ENCODE results near the gene VWA5B2. TPM values are rescaled to one million over a fixed set of nuclear protein-coding genes. Genes with fewer than 3 reads are reported as not detected.

VWA5B2 gene
- total and polyA plus RNA-seq, 2 donors (not counting 1 experiment from before 2014, with no cell fraction given) = not detected

DNA sequence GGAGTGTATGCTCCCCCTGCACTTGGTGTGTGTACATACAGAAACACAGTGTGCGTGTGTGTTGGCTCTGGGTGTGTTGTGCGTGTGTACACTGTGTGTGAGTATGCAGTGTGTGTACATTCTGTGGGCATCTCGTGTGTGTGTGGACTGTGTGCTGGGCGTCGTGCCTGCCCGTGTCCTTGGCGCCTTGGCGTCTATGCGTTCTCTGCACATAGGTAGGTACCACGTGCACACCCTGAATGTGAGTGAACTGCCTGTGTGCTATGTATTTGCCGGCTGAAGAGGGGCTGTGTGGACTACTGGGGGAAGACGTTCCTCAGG lies 46.0 kb downstream of the VWA5B2 start:
- no peak overlapping the region for H3K9ac ChIP-seq (ENCODE audit: insufficient read depth, low read length)
- H3K36me3 ChIP-seq (ENCODE audit: control insufficient read depth, insufficient read depth, low read length) = no peaks in the 10 kb centered on the region
- no peak overlapping the region for H2AFZ ChIP-seq (ENCODE audit: low read length)
- H3K4me3 ChIP-seq (replicated peaks in 1 of 4; ENCODE audit: control extremely low read depth in 1 of 4, insufficient read depth in 1 of 4, low read depth in 3 of 4, low read length in 4 of 4) = peak overlapping the region in 2 of 4 experiments; percentile 24 to 25
- no peak overlapping the region for H3K27ac ChIP-seq (ENCODE audit: insufficient read depth, low read length)
- TF ChIP-seq, protein P1, sequence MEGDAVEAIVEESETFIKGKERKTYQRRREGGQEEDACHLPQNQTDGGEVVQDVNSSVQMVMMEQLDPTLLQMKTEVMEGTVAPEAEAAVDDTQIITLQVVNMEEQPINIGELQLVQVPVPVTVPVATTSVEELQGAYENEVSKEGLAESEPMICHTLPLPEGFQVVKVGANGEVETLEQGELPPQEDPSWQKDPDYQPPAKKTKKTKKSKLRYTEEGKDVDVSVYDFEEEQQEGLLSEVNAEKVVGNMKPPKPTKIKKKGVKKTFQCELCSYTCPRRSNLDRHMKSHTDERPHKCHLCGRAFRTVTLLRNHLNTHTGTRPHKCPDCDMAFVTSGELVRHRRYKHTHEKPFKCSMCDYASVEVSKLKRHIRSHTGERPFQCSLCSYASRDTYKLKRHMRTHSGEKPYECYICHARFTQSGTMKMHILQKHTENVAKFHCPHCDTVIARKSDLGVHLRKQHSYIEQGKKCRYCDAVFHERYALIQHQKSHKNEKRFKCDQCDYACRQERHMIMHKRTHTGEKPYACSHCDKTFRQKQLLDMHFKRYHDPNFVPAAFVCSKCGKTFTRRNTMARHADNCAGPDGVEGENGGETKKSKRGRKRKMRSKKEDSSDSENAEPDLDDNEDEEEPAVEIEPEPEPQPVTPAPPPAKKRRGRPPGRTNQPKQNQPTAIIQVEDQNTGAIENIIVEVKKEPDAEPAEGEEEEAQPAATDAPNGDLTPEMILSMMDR (conservative IDR thresholded peaks at IDR 0.05 in 1 of 2, IDR thresholded peaks at IDR 0.05 in 1 of 2; ENCODE audit: low read depth in 1 of 2, low read length in 2 of 2) = no peak
- TF ChIP-seq EZH2 (IDR thresholded peaks at IDR 0.05; ENCODE audit: low read length, missing control alignments) = peak; percentile 97
- H3K27me3 ChIP-seq (ENCODE audit: control insufficient read depth, insufficient read depth, low read length) = peaks cover 28% of the 10 kb centered on the region
- H3K4me1 ChIP-seq (ENCODE audit: control insufficient read depth, extremely low read depth, insufficient read depth, low read length) = no peaks in the 10 kb centered on the region
- no peak overlapping the region for H3K4me2 ChIP-seq (ENCODE audit: extremely low read depth, insufficient read depth, low read length)
- DNase-seq (ENCODE audit: low read depth in 2 of 2) = no peak
- no peaks in the 10 kb centered on the region for H4K20me1 ChIP-seq (ENCODE audit: control insufficient read depth, extremely low read depth, insufficient read depth, low read length)
- H3K79me2 ChIP-seq (ENCODE audit: control insufficient read depth, insufficient read depth, low read length) = no peaks in the 10 kb centered on the region
- H3K9me3 ChIP-seq (ENCODE audit: control insufficient read depth, insufficient read depth, low read depth, low read length) = no peaks in the 10 kb centered on the region

DNA sequence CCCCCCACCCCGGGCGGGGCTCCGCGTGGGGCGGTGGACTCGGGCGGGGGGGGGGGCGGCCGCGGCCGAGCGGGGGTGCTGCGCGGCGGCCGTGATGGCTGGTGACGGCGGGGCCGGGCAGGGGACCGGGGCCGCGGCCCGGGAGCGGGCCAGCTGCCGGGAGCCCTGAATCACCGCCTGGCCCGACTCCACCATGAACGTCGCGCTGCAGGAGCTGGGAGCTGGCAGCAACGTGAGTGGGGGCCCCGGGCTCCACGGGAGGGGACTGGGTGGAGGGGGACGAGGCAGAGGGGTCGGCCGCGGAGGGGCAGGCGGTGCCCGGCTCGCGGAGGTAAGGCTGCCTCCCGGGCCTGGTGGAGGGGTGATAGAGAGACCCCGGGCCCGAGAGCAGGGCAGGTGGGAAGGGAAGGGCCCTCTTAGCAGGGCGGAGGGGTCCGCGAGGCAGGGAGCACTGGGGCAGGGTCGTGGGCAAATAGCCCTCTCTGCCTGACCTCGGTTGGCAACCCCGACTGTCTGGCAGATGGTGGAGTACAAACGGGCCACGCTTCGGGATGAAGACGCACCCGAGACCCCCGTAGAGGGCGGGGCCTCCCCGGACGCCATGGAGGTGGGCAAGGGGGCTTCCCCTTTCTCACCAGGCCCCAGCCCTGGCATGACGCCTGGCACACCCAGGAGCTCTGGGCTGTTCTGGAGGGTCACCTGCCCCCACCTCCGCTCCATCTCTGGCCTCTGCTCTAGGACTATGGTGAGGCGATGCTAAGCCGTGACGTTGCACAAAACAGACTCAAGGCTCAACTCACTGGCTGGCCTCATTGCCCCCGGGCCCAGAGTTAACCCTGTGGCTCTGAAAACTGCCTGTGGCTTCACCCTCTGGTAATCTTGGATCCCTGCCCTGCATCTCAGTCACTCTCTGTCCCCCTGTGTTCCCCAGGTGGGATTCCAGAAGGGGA lies 46.9 kb downstream of the VWA5B2 start, which contains the start of gene ECE2:
TSS of gene ECE2 (plus strand) at position 62 of the 950 bp plus-strand sequence. CDS start at position 194, 132 bp downstream.
- no peak for DNase-seq (ENCODE audit: low read depth in 2 of 2)
- Histone ChIP-seq H2AFZ (ENCODE audit: low read length) (no peak within 1 kb of the TSS), H3K9me3 (ENCODE audit: control insufficient read depth, insufficient read depth, low read depth, low read length) (no peaks in the 10 kb centered on the region), H3K4me3 (replicated peaks in 1 of 4; ENCODE audit: control extremely low read depth in 1 of 4, insufficient read depth in 1 of 4, low read depth in 3 of 4, low read length in 4 of 4) (peak within 1 kb of the TSS in 2 of 4 experiments; percentile 24 to 25), H3K4me2 (ENCODE audit: extremely low read depth, insufficient read depth, low read length) (no peak within 1 kb of the TSS), H4K20me1 (ENCODE audit: control insufficient read depth, extremely low read depth, insufficient read depth, low read length) (no peaks in the 10 kb centered on the region), H3K36me3 (ENCODE audit: control insufficient read depth, insufficient read depth, low read length) (no peaks in the 10 kb centered on the region), H3K9ac (ENCODE audit: insufficient read depth, low read length) (no peak within 1 kb of the TSS), H3K27ac (ENCODE audit: insufficient read depth, low read length) (no peak within 1 kb of the TSS), H3K4me1 (ENCODE audit: control insufficient read depth, extremely low read depth, insufficient read depth, low read length) (no peaks in the 10 kb centered on the region), H3K79me2 (ENCODE audit: control insufficient read depth, insufficient read depth, low read length) (no peaks in the 10 kb centered on the region), H3K27me3 (ENCODE audit: control insufficient read depth, insufficient read depth, low read length) (peaks cover 32% of the 10 kb centered on the region)
- TF ChIP-seq, protein P1 (conservative IDR thresholded peaks at IDR 0.05 in 1 of 2, IDR thresholded peaks at IDR 0.05 in 1 of 2; ENCODE audit: low read depth in 1 of 2, low read length in 2 of 2) = no peak
- peak; percentile 67 for TF ChIP-seq EZH2 (IDR thresholded peaks at IDR 0.05; ENCODE audit: low read length, missing control alignments)

DNA sequence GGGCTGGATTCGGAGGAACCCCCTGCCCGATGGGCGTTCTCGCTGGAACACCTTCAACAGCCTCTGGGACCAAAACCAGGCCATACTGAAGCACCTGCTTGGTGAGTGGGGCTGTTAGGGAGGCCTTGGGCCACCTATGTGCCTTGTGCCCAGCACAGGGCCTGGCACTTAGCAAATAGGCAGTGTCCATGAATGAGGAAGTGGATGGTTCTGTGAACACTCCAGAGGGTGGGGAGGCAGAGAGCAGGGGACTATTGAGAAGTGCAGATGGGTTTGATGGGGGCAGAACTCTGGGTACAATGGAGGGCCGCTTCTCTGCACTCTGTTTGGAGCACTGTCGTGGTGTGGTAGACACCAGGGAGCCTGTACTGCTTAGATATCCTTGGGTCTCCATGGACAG lies 48.0 kb downstream of the VWA5B2 start:
- H3K4me3 ChIP-seq (replicated peaks in 1 of 4; ENCODE audit: control extremely low read depth in 1 of 4, insufficient read depth in 1 of 4, low read depth in 3 of 4, low read length in 4 of 4) = no peak overlapping the region
- no peak overlapping the region for H3K4me2 ChIP-seq (ENCODE audit: extremely low read depth, insufficient read depth, low read length)
- H3K9ac ChIP-seq (ENCODE audit: insufficient read depth, low read length) = no peak overlapping the region
- H3K27ac ChIP-seq (ENCODE audit: insufficient read depth, low read length) = no peak overlapping the region
- no peaks in the 10 kb centered on the region for H3K79me2 ChIP-seq (ENCODE audit: control insufficient read depth, insufficient read depth, low read length)
- H3K36me3 ChIP-seq (ENCODE audit: control insufficient read depth, insufficient read depth, low read length) = no peaks in the 10 kb centered on the region
- no peaks in the 10 kb centered on the region for H3K9me3 ChIP-seq (ENCODE audit: control insufficient read depth, insufficient read depth, low read depth, low read length)
- no peaks in the 10 kb centered on the region for H3K4me1 ChIP-seq (ENCODE audit: control insufficient read depth, extremely low read depth, insufficient read depth, low read length)
- no peak for TF ChIP-seq EZH2 (IDR thresholded peaks at IDR 0.05; ENCODE audit: low read length, missing control alignments)
- TF ChIP-seq, protein P1 (conservative IDR thresholded peaks at IDR 0.05 in 1 of 2, IDR thresholded peaks at IDR 0.05 in 1 of 2; ENCODE audit: low read depth in 1 of 2, low read length in 2 of 2) = no peak
- no peak for DNase-seq (ENCODE audit: low read depth in 2 of 2)
- H4K20me1 ChIP-seq (ENCODE audit: control insufficient read depth, extremely low read depth, insufficient read depth, low read length) = no peaks in the 10 kb centered on the region
- H2AFZ ChIP-seq (ENCODE audit: low read length) = no peak overlapping the region
- peaks cover 34% of the 10 kb centered on the region for H3K27me3 ChIP-seq (ENCODE audit: control insufficient read depth, insufficient read depth, low read length)
